ENCODE data around the gene TMEM167B.

The TMEM167B gene

GRCh38 chr1:109083501-109083900, 7.1 kb upstream of the TMEM167B start:
- DNase-seq, result no peak

DNA sequence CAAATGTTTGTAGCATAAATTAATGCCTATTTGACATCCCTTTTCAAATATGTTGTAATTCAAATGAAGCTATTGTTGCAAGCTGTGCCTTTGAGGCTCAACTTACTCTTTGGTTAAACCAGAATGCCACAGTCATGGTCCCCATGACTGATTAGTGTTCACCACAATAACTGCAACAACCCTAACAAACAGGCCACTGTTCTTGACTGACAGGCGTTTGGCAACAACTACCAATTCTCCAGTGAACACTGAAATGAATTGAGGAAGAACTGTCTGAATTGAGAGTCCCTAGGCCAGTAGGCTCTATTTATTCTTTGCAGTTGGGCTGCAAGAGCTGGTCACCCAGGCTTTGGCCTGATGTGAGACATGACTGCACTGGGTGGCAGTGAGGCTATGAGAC, 6.6 kb upstream of the TMEM167B start:
- DNase-seq, result no peak

DNA sequence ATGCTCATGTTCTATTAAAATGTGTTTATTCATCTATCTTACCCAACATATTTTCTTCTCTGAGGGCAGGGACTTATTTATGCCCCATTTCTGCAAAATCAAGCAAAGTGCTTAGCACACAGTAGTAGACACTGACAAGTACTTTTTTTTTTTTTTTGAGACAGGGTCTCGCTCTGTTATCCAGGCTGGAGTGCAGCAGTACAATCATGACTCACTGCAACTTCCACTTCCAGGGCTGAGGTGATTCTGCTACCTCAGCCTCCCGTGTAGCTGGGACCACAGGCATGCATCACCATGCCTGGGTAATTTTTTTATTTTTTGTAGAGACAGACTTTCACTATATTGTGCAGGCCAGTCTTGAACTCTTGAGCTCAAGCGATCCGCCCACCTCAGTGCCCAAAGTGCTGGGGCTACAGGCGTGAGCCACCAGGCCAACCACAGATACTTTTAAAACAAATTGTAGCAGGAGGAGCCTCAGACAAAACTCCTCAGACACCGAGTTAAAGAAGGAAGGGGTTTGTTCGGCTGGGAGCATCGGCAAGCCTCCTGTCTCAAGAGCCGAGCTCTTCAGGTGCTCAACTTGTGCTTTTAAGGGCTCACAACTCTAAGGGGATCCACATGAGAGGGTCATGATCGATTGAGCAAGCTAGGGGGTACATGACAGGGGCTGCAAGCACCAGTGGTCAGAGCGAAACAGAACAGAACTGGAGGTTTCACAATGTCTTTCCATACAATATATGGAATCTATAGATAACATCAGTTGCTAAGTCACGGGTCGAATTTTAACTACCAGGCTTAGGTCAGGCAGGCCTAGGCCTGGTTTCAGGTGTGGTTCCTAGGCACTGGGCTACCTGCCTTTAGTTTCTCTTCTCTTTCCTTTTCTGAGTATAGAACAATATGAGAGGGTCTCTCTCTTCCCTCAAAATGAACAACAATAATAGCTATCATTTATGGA, 5.7 kb upstream of the TMEM167B start:
- DNase-seq, result no peak

DNA sequence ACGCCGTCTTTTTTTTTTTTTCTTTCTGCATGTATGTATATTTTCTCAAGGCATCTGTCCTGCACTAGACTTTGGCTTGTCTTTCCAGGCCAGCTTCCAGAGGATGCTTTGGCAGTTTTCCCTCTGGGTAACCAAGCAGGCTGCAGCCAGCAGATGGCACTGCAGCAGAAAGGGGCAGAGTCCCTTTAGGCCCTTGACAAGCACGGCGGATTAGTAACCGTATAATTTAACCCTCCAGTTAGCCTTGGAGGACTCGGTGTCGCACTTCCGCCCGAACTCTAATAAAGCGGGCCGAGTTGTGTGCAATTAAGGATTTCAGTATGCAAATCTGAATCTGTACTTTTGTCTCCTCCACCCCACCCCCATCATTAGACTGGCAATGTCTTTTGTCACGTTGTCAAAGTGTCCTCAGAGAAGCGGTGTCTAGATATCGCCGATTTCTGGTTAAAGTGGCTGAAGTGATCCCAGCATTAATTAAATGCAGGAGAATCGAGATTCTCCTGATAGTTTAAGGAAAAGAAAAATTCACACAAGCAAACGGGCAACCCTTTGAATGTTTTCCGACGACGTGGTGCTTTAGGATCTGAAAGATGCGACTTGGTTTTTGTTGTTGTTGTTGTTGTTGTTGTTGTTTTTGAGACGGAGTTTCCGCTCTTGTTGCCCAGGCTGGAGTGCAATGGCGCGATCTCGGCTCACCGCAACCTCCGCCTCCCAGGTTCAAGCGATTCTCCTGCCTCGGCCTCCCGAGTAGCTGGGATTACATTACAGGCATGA, 1.1 kb upstream of the TMEM167B start:
- peak in 1 of 4 experiments; percentile 21 for DNase-seq

- DNase-seq, result no peak
Observed at GRCh38 chr1:109091078-109091838, 694 bp downstream of the TMEM167B start.

DNA sequence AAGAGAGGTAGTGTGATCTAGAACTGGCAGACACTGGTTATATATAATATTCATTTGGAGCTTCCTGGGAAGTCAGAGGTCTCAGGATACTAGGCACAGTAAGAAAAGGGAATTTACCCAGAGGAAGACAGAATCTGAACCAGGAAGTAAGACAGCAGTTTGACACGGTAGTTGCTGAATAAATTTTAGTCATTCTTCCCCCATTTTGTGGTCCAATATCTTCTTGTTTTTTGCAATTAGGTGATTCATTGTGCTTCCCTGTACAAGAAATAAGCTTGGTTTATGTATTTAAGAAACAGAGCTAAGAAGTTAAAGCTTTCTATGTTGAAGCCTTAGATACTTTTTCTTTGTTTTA, 1.3 kb downstream of the TMEM167B start:
- DNase-seq, result no peak

- DNase-seq, result no peak
Observed at GRCh38 chr1:109094377-109094803, 3.8 kb downstream of the TMEM167B start.

DNA sequence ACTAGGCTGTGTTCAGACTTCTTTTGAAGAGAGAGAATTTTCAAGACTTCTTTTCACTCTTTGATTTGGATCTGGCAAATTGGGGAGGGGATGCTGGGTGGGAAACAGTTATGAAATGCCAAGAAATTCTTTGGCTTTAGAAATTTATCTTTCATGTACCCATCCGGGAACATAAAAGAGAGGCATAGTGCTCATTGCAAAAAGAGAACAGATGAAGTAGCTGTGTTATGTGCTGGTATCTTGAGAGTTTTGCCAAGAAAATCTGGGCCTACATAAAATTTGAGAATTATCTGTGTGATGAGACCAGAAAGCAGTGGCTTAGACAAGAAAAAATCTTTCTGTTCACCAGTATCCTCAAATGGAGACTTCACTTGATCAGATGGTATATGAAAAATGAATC, 4.3 kb downstream of the TMEM167B start:
- DNase-seq, result no peak

- DNase-seq, result no peak
Observed at GRCh38 chr1:109095631-109096030, 5.1 kb downstream of the TMEM167B start.

GRCh38 chr1:109096120-109096519, 5.6 kb downstream of the TMEM167B start:
- DNase-seq, result no peak

DNA sequence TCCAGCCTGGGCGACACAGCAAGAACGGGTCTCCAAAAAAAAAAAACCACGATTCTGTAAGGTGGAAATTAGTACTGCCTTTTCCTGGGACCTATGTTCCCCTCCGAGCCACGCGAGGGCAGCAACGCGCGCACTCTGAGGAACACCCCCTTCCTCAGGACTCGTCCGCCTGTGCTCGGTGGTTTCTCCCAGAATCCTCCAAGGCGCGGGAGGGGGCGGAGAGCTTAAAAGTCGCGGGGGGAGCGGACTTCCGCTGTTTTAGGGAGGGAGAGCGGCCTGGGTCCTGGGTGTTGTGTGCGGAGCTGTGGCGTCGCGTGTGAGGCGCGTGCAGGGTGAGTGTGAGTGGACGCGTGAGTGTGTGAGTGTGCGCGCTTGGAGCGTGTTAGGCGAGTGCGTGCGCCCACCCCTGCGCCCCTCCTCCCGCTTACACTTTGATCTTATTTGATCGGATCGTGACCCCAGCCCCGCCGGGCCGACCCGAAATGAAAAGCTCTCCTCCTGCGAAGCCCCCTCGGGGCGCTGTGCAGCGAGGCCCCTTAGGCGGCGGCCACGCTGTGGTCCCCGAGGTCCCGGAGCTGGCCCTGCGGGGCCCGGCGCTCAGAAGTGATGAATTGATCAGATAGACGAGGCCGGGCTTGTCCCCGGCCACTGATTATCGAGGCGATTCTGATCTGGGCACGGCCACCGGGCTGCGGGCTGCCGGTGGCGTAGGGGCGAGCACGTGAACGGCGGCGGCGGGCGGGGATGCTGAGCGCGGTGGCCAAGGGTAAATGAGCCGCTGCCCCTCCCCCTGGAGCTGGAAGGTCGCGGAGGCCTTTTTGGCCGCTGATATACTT, 9.6 kb downstream of the TMEM167B start:
- peak; percentile 93 to 96 (median 95) for DNase-seq

DNA sequence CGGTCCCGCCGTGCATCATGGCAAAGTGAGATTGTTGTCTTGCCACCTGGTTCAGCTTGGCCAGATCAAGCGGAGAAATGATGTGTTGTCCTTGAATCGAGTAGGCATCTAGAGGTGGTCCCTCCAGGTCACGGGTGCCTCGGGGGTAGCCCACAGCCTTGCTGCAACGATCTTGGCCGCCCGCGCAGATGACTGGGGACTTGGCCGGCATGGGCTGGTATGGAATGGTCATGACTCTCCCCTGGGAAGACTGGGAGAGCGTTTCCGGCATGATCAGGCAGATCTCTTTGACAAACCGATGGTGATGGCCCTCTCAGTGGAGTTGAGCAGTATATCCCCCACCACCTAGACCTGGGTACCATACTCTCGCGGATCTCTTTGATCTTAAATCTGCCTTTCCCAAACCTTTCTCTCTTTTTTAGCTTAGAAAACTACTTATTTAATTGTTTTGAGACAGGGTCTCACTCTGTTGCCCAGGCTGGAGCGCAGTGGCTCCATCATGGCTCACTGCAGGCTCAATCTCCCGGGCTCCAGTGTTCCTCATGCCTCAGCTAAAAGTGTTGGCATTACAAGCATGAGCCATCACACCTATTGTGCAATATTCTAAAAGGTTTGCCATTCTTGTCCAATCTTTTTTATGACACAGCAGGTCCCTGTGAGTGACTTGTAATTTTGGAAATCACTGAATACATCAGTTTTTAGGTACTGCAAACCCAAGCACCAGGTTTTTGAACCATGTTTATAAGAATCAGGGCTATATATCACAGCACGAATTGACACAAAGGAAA, 14.0 kb downstream of the TMEM167B start:
- no peak for DNase-seq

DNA sequence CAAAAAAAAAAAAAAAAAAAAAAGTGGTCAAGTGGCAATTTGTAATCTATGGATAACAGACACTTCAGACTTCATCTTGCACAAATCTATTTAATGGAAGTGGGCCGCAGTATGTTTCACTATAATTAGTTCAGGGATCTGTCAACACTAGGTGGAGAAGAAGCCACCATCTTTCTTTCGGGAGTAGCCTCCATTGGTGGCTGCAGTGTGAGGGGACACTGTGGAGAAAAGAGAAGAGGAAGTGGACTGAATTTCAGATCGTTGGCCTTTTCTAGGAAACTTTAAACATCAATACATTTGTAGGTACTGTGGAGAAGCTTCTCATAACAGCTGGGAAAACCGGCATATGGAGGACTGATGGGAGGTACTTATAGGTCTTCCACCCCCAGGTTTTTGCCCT, 15.3 kb downstream of the TMEM167B start:
- DNase-seq, result no peak

GRCh38 chr1:109107785-109108184, 17.2 kb downstream of the TMEM167B start:
- DNase-seq, result no peak

DNA sequence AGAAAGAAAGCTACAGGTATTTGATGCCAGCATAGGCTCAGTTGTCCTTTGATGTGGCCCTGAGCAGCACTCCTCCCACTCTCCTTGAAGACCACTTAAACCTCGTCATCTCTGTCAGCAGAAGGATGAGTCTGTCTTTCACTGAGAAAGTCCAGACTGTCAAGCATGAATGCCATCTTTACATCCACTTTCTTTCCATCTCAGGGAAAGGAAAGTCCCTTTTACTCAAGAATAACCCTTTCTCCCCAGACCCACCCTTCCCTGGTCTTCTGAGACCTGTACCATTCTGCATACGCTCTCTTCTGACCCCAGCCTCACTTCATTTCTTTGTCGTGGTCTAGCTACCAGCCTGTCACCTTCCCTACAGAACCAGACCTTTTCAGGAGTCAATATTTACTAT, 19.3 kb downstream of the TMEM167B start:
- DNase-seq, result no peak

DNA sequence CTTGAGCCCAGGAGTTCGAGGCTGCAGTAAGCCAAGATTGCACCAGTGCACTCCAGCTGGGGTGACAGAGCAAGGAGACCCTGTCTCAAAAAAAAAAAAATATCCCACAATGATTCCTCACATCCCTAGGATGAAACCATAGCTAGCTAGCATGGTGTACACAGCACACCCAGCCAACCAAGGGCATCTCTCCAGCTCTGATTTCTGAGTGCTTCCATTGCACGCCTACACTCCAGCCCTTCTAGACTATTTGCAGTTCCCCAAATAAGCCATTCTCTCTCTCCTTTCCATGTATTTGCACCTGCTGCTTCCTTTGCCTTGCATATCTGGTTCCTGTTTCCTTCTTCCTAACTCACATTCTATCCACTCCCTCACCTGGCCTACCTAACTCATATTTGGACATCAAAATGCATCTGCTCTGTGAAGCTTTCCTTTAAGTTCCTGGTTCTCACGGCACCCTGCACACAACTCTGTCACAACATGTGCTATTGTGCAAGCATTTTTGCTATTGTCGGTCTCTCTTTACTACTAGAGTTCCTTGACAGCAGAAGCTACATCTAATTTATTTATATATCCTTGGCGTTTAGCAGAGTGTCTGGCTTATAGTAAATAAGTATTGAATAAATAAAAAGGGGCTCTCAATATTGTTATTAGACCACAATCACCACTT, 21.0 kb downstream of the TMEM167B start:
- no peak for DNase-seq

DNA sequence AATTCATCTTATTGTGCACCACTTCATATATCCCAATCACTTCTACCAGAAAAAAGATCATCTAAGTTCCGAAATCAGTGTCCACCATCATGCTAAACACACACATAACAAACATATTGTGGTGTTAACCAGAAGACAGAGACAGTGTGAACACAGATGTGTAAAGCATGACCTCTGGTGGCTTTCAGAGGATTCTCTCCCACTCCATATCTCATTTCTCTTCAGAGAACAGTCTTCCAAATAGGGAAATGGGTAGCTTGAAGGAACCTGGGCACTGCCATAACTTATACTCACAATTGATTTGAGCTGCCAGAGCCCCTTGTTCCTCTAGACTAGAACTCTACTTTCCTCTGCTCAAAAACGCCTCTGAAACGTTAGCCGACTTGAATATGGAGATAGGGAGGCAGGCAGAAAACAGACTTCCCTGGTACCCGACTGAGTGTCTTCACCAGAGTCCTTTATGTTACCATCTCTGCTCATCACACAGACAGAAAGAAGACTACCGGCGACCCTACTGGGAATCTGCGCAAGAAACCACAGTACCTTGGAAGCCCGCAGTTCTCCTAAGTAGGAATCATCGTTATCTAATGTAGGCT, 21.6 kb downstream of the TMEM167B start:
- DNase-seq, result no peak

GRCh38 chr1:109112652-109113285, 22.2 kb downstream of the TMEM167B start:
- DNase-seq, result peak; percentile 64 to 87 (median 82)

DNA sequence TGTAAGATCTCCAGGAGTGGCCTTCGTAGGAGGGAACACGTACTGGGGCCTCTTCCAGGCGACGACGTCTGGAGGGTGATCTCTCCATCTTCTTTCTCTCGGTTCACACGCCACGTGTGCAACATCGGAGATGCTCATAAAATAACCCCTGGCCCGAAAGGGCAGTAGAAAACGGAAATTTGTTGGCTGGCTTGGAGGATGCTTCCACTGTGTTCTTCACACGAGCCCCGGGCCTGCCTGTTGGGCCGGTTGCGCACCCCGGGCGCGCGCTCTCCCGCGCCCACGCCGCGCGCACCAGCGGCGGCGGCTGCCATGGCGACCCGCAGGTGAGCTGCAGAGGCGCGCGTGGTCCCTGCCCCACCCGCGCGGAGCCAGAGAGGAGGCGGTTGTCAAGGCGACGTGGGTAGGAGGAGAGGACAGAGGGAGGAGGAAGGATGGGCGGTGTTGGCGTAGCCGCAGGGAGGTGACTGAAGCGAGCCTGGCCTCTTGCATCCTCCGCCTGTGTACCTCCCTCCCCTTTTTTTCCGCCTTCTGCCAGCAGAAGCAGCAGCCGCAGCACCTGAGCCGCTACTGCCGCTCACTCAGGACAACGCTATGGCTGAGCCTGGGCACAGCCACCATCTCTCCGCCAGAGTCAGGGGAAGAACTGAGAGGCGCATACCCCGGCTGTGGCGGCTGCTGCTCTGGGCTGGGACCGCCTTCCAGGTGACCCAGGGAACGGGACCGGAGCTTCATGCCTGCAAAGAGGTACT, 23.2 kb downstream of the TMEM167B start, which contains the start of gene ELAPOR1:
ELAPOR1 (plus strand) TSS at position 526 of the 752 bp plus-strand sequence; CDS start at position 595, 69 bp downstream.
- DNase-seq, result peak; percentile 31 to 74 (median 42)

All from activated naive CD4-positive, alpha-beta T cell (primary cell).